HS-5 (cell line): ENCODE measurements around the gene ATOH8.

Experiments
- DNase-seq: peaks from one replicate; pipeline ENCODE4 v3.0.0-alpha.2; 2012; ENCODE audit warnings: low read depth

Gene ATOH8

GRCh38 chr2:85736456-85737355 is 17.1 kb upstream of the ATOH8 start:
- no peak for DNase-seq

- DNase-seq, result no peak
Observed at GRCh38 chr2:85737481-85737880, 16.3 kb upstream of the ATOH8 start.

- DNase-seq, result no peak
Observed at GRCh38 chr2:85737961-85738360, 15.8 kb upstream of the ATOH8 start.

GRCh38 chr2:85740193-85740592 is 13.6 kb upstream of the ATOH8 start:
- no peak for DNase-seq

- DNase-seq, result no peak
Observed at GRCh38 chr2:85741211-85741832, 12.5 kb upstream of the ATOH8 start.

- DNase-seq, result no peak
Observed at GRCh38 chr2:85741833-85742455, 11.8 kb upstream of the ATOH8 start.

- DNase-seq, result no peak
Observed at GRCh38 chr2:85743304-85743978, 10.3 kb upstream of the ATOH8 start.

- no peak for DNase-seq
Observed at GRCh38 chr2:85744055-85744454, 9.7 kb upstream of the ATOH8 start.

- no peak for DNase-seq
Observed at GRCh38 chr2:85744741-85745601, 8.8 kb upstream of the ATOH8 start.

GRCh38 chr2:85745619-85746018 is 8.2 kb upstream of the ATOH8 start:
- no peak for DNase-seq

- no peak for DNase-seq
Observed at GRCh38 chr2:85746321-85747004, 7.3 kb upstream of the ATOH8 start.

- DNase-seq, result no peak
Observed at GRCh38 chr2:85747441-85747840, 6.3 kb upstream of the ATOH8 start.

GRCh38 chr2:85748039-85748734 is 5.6 kb upstream of the ATOH8 start:
- DNase-seq, result no peak

GRCh38 chr2:85748985-85749875 is 4.6 kb upstream of the ATOH8 start:
- no peak for DNase-seq

- no peak for DNase-seq
Observed at GRCh38 chr2:85750587-85751575, 2.9 kb upstream of the ATOH8 start.

- DNase-seq, result no peak
Observed at GRCh38 chr2:85751627-85752026, 2.2 kb upstream of the ATOH8 start.

GRCh38 chr2:85753035-85753524 is 711 bp upstream of the ATOH8 start:
- no peak for DNase-seq
